Panc1 (cell line): ENCODE data around the gene SPATA24. TPM values are rescaled to one million over a fixed set of nuclear protein-coding genes. Genes with fewer than 3 reads are reported as not detected.

Experiments
- ATAC-seq: fragments of 200-7000 bp; cut with Tn5 transposase; 2 replicates; pipeline ENCODE4 v1.9.1; 2020; ENCODE audit warnings: mild to moderate bottlenecking, moderate library complexity
- BruUV-seq: library from RNA; stranded (reverse); fragments of 400-500 nt; replicated peaks from 2 replicates; lab custom pipeline; 2021; lab: Mats Ljungman, UMichigan
- CTCF ChIA-PET: fragments of 300-600 bp; sonication (Branson Sonifier 250); formaldehyde crosslinking; loops from one replicate; lab custom pipeline; 2022; ENCODE audit warnings: antibody characterized with exemption; lab: Charles Lee
- POLR2A ChIA-PET: fragments of 300-600 bp; sonication (Branson Sonifier 250); formaldehyde crosslinking; loops from one replicate; lab custom pipeline; 2022; ENCODE audit warnings: antibody characterized with exemption; lab: Charles Lee
- DNase-seq: peaks from one replicate; pipeline ENCODE4 v3.0.0-alpha.2; 2010; ENCODE audit warnings: low read depth, low spot score
- H3K27ac ChIP-seq: 2 replicates; pipeline ENCODE4 v1.5.1; 2011; ENCODE audit warnings: mild to moderate bottlenecking, low read length, inconsistent platforms
- H3K27me3 ChIP-seq: fragments of 200-500 bp; sonication (Bioruptor generic); 2 replicates; pipeline ENCODE4 v1.6.0; 2014; ENCODE audit warnings: low read length, inconsistent platforms; ENCODE audit not compliant: control insufficient read depth, insufficient read depth
- H3K36me3 ChIP-seq: fragments of 200-500 bp; sonication (Bioruptor generic); 2 replicates; pipeline ENCODE4 v1.5.1; 2014; ENCODE audit warnings: inconsistent platforms, mild to moderate bottlenecking, low read length, moderate library complexity; ENCODE audit not compliant: control insufficient read depth, insufficient read depth
- H3K4me1 ChIP-seq: 2 replicates; pipeline ENCODE4 v1.5.1; 2011; ENCODE audit warnings: inconsistent platforms, mild to moderate bottlenecking, low read length, moderate library complexity; ENCODE audit not compliant: control insufficient read depth, insufficient read depth
- H3K4me3 ChIP-seq, 2 experiments: 2 replicates each; pipeline ENCODE4 v1.5.1; 2011 to 2012; ENCODE audit warnings: low read depth in 2 of 2, low read length in 2 of 2, mild to moderate bottlenecking in 2 of 2, inconsistent platforms in 1 of 2, moderate library complexity in 1 of 2
- H3K9me3 ChIP-seq: fragments of 200-500 bp; sonication (Bioruptor generic); 2 replicates; pipeline ENCODE4 v1.5.1; 2014; ENCODE audit warnings: low read depth, mild to moderate bottlenecking, inconsistent platforms, low read length, moderate library complexity; ENCODE audit not compliant: control insufficient read depth, insufficient read depth
- CTCF ChIP-seq: fragments of 450-650 bp; IDR thresholded peaks from 2 replicates; pipeline ENCODE4 v1.5.1; 2017; ENCODE audit warnings: mild to moderate bottlenecking
- POLR2AphosphoS5 ChIP-seq: IDR thresholded peaks from 2 replicates; pipeline ENCODE4 v1.6.1; 2012; ENCODE audit warnings: mild to moderate bottlenecking, low read depth, low read length, moderate library complexity
- SIN3A ChIP-seq: IDR thresholded peaks from 2 replicates; pipeline ENCODE4 v1.6.1; 2012; ENCODE audit warnings: low read depth, mild to moderate bottlenecking, low read length, moderate library complexity, borderline replicate concordance; ENCODE audit not compliant: insufficient read depth
- TCF7L2 ChIP-seq: IDR thresholded peaks from 2 replicates; pipeline ENCODE4 v1.6.1; 2011; ENCODE audit warnings: mild to moderate bottlenecking, low read depth, low read length, inconsistent platforms
- in situ Hi-C: cut with HindIII; loops from 2 replicates; pipeline ENCODE4 v1.10.0; 2016; ENCODE audit warnings: low sequenced_read_pairs, low pct_unique_long_range_greater_than_20kb
- intact Hi-C: fragments of 100-400 bp; cut with micrococcal nuclease; formaldehyde crosslinking; loops from one replicate; pipeline ENCODE4 v1.10.0; 2022; ENCODE audit not compliant: unreplicated experiment
- total RNA-seq: library from RNA; stranded (reverse); gene quantifications from one replicate; pipeline ENCODE4 v1.2.1, GENCODE V29; 2021; ENCODE audit not compliant: unreplicated experiment
- TF ChIP-seq, protein P1 (sequence below), 2 experiments: IDR thresholded peaks; 2 replicates each; pipeline ENCODE4 v1.6.1; 2011 to 2012; ENCODE audit warnings: low read depth in 2 of 2, control low read depth in 1 of 2, low read length in 1 of 2, mild to moderate bottlenecking in 1 of 2, moderate library complexity in 1 of 2; ENCODE audit not compliant: insufficient read depth in 1 of 2

The SPATA24 gene
- total RNA-seq, 1 experiment from 2014 or later: 5.5 TPM

DNA sequence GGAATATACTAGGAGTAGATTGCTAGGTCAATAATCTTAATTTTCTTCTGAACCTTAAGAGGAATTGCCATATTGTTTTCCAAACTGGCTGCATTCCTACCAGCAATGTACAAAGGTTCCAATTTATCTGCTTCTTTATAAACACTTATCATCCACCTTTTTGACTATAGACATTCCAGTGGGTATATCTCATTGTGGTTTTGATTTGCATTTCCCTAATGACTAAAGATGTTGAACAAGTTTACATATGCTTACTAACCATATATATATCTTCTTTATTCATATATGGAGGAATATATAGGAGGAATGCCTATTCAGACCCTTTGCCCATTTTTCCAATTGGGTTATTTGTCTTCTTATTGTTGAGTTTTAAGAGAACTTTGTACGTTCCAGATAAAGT lies 27.8 kb upstream of the SPATA24 start:
- no peaks in the 10 kb centered on the region for H3K9me3 ChIP-seq
- intact Hi-C loops (no loop called here), in situ Hi-C loops (no loop called here)
- H3K4me1 ChIP-seq: no peaks in the 10 kb centered on the region
- CTCF ChIA-PET: no interaction called here
- no peak overlapping the region for H3K4me3 ChIP-seq
- TF ChIP-seq TCF7L2: no peak
- TF ChIP-seq, protein P1, sequence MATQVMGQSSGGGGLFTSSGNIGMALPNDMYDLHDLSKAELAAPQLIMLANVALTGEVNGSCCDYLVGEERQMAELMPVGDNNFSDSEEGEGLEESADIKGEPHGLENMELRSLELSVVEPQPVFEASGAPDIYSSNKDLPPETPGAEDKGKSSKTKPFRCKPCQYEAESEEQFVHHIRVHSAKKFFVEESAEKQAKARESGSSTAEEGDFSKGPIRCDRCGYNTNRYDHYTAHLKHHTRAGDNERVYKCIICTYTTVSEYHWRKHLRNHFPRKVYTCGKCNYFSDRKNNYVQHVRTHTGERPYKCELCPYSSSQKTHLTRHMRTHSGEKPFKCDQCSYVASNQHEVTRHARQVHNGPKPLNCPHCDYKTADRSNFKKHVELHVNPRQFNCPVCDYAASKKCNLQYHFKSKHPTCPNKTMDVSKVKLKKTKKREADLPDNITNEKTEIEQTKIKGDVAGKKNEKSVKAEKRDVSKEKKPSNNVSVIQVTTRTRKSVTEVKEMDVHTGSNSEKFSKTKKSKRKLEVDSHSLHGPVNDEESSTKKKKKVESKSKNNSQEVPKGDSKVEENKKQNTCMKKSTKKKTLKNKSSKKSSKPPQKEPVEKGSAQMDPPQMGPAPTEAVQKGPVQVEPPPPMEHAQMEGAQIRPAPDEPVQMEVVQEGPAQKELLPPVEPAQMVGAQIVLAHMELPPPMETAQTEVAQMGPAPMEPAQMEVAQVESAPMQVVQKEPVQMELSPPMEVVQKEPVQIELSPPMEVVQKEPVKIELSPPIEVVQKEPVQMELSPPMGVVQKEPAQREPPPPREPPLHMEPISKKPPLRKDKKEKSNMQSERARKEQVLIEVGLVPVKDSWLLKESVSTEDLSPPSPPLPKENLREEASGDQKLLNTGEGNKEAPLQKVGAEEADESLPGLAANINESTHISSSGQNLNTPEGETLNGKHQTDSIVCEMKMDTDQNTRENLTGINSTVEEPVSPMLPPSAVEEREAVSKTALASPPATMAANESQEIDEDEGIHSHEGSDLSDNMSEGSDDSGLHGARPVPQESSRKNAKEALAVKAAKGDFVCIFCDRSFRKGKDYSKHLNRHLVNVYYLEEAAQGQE (IDR thresholded peaks at IDR 0.05; ENCODE audit: insufficient read depth in 1 of 2, low read depth in 2 of 2, low read length in 1 of 2): no peak
- no peak for TF ChIP-seq CTCF
- TF ChIP-seq POLR2AphosphoS5: no peak
- no peak for TF ChIP-seq SIN3A
- ATAC-seq (no peak), DNase-seq (no peak)
- H3K27ac ChIP-seq: no peak overlapping the region
- no peaks in the 10 kb centered on the region for H3K27me3 ChIP-seq
- no TSS peak for BruUV-seq
- no peaks in the 10 kb centered on the region for H3K36me3 ChIP-seq
- POLR2A ChIA-PET: no interaction called here

DNA sequence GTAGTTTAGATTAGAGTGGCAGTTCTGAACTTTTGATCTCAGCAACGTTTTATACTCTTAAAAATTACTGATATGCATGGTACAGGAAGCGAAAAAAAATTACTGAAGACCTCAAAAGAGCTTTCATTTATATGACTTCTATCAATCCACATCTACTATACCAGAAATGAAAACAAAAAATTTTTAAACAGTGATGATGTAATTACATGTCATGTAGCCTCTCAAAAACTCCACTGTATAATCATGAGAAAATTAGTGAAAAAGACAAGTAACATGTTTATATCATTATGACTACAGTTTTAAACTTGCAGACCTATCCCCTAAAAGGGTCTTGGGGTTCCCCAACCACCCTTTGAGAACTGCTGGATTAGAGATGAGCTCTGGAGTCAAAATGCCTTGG lies 26.1 kb upstream of the SPATA24 start:
- ChIA-PET CTCF (no interaction called here), POLR2A (no interaction called here)
- no peaks in the 10 kb centered on the region for H3K27me3 ChIP-seq
- ATAC-seq (no peak), DNase-seq (no peak)
- intact Hi-C loops: no loop called here
- H3K36me3 ChIP-seq: no peaks in the 10 kb centered on the region
- BruUV-seq: no TSS peak
- in situ Hi-C loops: no loop called here
- no peak overlapping the region for H3K27ac ChIP-seq
- TF ChIP-seq, protein P1 (IDR thresholded peaks at IDR 0.05; ENCODE audit: insufficient read depth in 1 of 2, low read depth in 2 of 2, low read length in 1 of 2): no peak
- no peak for TF ChIP-seq SIN3A
- TF ChIP-seq CTCF: no peak
- no peak for TF ChIP-seq POLR2AphosphoS5
- TF ChIP-seq TCF7L2: no peak
- no peaks in the 10 kb centered on the region for H3K4me1 ChIP-seq
- no peak overlapping the region for H3K4me3 ChIP-seq
- no peaks in the 10 kb centered on the region for H3K9me3 ChIP-seq
